Activated CD8-positive, alpha-beta T cell treated with anti-CD3 and anti-CD28 coated beads for 36 hours (primary cell): ENCODE results near the gene NSD1. TPM values are rescaled to one million over a fixed set of nuclear protein-coding genes. Genes with fewer than 3 reads are reported as not detected.

Experiments
- ATAC-seq: fragments of 200-7000 bp; cut with Tn5 transposase; one replicate; pipeline ENCODE4 v1.10.0; 2021; ENCODE audit warnings: mild to moderate bottlenecking, moderate library complexity
- CTCF ChIA-PET: fragments of 350-600 bp; sonication (Branson Sonifier 250); formaldehyde crosslinking; loops from one replicate; lab custom pipeline; 2021; ENCODE audit warnings: antibody characterized with exemption; lab: Charles Lee
- POLR2A ChIA-PET: fragments of 350-600 bp; sonication (Branson Sonifier 250); formaldehyde crosslinking; loops from one replicate; lab custom pipeline; 2021; ENCODE audit warnings: antibody characterized with exemption; lab: Charles Lee
- DNase-seq: peaks from one replicate; pipeline ENCODE4 v3.0.0-alpha.2; 2020
- H3K27ac Mint-ChIP-seq: one replicate; pipeline ENCODE4 v1.8.0; 2021; ENCODE audit warnings: mild to moderate bottlenecking, mixed read lengths
- H3K27me3 Mint-ChIP-seq: one replicate; pipeline ENCODE4 v1.8.0; 2021; ENCODE audit warnings: mixed read lengths
- H3K36me3 Mint-ChIP-seq: one replicate; pipeline ENCODE4 v1.8.0; 2021; ENCODE audit warnings: low read depth, mixed read lengths
- H3K4me1 Mint-ChIP-seq: one replicate; pipeline ENCODE4 v1.8.0; 2021; ENCODE audit warnings: low read depth, mixed read lengths
- H3K4me3 Mint-ChIP-seq: one replicate; pipeline ENCODE4 v1.8.0; 2021; ENCODE audit warnings: mild to moderate bottlenecking, moderate library complexity, mixed read lengths
- H3K9me3 Mint-ChIP-seq: one replicate; pipeline ENCODE4 v1.8.0; 2021; ENCODE audit warnings: mixed read lengths
- intact Hi-C: fragments of 100-400 bp; cut with micrococcal nuclease; formaldehyde crosslinking; loops from one replicate; pipeline ENCODE4 v1.10.0; 2022
- total RNA-seq, 2 experiments: library from RNA; stranded (reverse); gene quantifications; one replicate each; pipeline ENCODE4 v1.2.3, GENCODE V29; 2021
- TF ChIP-seq, protein P1 (sequence below): fragments of 200-600 bp; IDR thresholded peaks from one replicate; pipeline ENCODE4 v1.8.0; 2022; ENCODE audit warnings: antibody characterized with exemption, mild to moderate bottlenecking

NSD1 gene
- total RNA-seq, 2 experiments from 2014 or later: 60.1 to 64.8 TPM

- ChIA-PET POLR2A (no interaction called here), CTCF (interaction anchor here (0.7 to 7.0 kb wide), 4 partner anchors 10 to 202 kb away, joined by 3 to 43 read pairs (median 20); no protein-coding TSS in a partner anchor)
- TF ChIP-seq, protein P1, sequence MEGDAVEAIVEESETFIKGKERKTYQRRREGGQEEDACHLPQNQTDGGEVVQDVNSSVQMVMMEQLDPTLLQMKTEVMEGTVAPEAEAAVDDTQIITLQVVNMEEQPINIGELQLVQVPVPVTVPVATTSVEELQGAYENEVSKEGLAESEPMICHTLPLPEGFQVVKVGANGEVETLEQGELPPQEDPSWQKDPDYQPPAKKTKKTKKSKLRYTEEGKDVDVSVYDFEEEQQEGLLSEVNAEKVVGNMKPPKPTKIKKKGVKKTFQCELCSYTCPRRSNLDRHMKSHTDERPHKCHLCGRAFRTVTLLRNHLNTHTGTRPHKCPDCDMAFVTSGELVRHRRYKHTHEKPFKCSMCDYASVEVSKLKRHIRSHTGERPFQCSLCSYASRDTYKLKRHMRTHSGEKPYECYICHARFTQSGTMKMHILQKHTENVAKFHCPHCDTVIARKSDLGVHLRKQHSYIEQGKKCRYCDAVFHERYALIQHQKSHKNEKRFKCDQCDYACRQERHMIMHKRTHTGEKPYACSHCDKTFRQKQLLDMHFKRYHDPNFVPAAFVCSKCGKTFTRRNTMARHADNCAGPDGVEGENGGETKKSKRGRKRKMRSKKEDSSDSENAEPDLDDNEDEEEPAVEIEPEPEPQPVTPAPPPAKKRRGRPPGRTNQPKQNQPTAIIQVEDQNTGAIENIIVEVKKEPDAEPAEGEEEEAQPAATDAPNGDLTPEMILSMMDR: no peak
- Mint-ChIP-seq H3K36me3 (peaks cover 43% of the 10 kb centered on the region), H3K4me3 (no peak overlapping the region), H3K27me3 (no peaks in the 10 kb centered on the region), H3K9me3 (no peaks in the 10 kb centered on the region), H3K27ac (peak overlapping the region; percentile 77), H3K4me1 (peaks cover 61% of the 10 kb centered on the region)
- ATAC-seq (no peak), DNase-seq (no peak)
- intact Hi-C loops: loop anchor here (5.0 kb wide), 1 partner anchor 187 kb away; no protein-coding TSS in a partner anchor
Measured at GRCh38 chr5:177299697-177300096, 166.1 kb downstream of the NSD1 start.

- intact Hi-C loops: loop anchor here (5.0 kb wide), 1 partner anchor 188 kb away; no protein-coding TSS in a partner anchor
- Mint-ChIP-seq H3K4me1 (peaks cover 63% of the 10 kb centered on the region), H3K4me3 (no peak overlapping the region), H3K27ac (peak overlapping the region; percentile 64), H3K36me3 (peaks cover 44% of the 10 kb centered on the region), H3K27me3 (no peaks in the 10 kb centered on the region), H3K9me3 (no peaks in the 10 kb centered on the region)
- TF ChIP-seq, protein P1: no peak
- CTCF ChIA-PET: interaction anchor here (1.2 to 7.0 kb wide), 5 partner anchors 9 to 201 kb away, joined by 3 to 43 read pairs (median 16); no protein-coding TSS in a partner anchor
- POLR2A ChIA-PET: no interaction called here
- ATAC-seq (peak; percentile 49), DNase-seq (peak; percentile 68)
Measured at GRCh38 chr5:177300236-177300880, 166.8 kb downstream of the NSD1 start.

- ChIA-PET POLR2A (interaction anchor here (0.6 to 1.1 kb wide), 2 partner anchors 153 to 885 kb away, joined by 3 to 4 read pairs; partner anchors contain the start of gene CLTB), CTCF (interaction anchor here (0.9 to 7.0 kb wide), 6 partner anchors 9 to 201 kb away, joined by 3 to 43 read pairs (median 6); no protein-coding TSS in a partner anchor)
- H3K27ac Mint-ChIP-seq: peak overlapping the region; percentile 64
- no peak for DNase-seq
- no peaks in the 10 kb centered on the region for H3K27me3 Mint-ChIP-seq
- H3K4me1 Mint-ChIP-seq: peaks cover 63% of the 10 kb centered on the region
- no peak for ATAC-seq
- intact Hi-C loops: loop anchor here (5.0 kb wide), 1 partner anchor 189 kb away; no protein-coding TSS in a partner anchor
- H3K4me3 Mint-ChIP-seq: no peak overlapping the region
- TF ChIP-seq, protein P1: no peak
- no peaks in the 10 kb centered on the region for H3K9me3 Mint-ChIP-seq
- peaks cover 44% of the 10 kb centered on the region for H3K36me3 Mint-ChIP-seq
Measured at GRCh38 chr5:177300951-177301350, 167.4 kb downstream of the NSD1 start.

- ChIA-PET CTCF (interaction anchor here (0.6 to 7.0 kb wide), 7 partner anchors 8 to 189 kb away, joined by 3 to 43 read pairs (median 4); no protein-coding TSS in a partner anchor), POLR2A (interaction anchor here (0.6 to 1.1 kb wide), 6 partner anchors 8 to 885 kb away, joined by 3 to 4 read pairs (median 3); partner anchors contain the start of gene CLTB)
- Mint-ChIP-seq H3K27me3 (no peaks in the 10 kb centered on the region), H3K4me1 (peaks cover 61% of the 10 kb centered on the region), H3K9me3 (no peaks in the 10 kb centered on the region), H3K36me3 (peaks cover 44% of the 10 kb centered on the region), H3K4me3 (peak overlapping the region; percentile 98), H3K27ac (peak overlapping the region; percentile 32)
- TF ChIP-seq, protein P1: no peak
- DNase-seq (no peak), ATAC-seq (no peak)
- intact Hi-C loops: loop anchor here (5.0 kb wide), 1 partner anchor 189 kb away; no protein-coding TSS in a partner anchor
Measured at GRCh38 chr5:177301503-177302165, 168.1 kb downstream of the NSD1 start.
